ENCODE results near the gene COMMD6.
"Not testable (repeated sequence)": the region's sequence is repeated elsewhere in the genome, so short reads cannot be mapped to it uniquely, and the experiment has no call there.

Gene COMMD6

DNA sequence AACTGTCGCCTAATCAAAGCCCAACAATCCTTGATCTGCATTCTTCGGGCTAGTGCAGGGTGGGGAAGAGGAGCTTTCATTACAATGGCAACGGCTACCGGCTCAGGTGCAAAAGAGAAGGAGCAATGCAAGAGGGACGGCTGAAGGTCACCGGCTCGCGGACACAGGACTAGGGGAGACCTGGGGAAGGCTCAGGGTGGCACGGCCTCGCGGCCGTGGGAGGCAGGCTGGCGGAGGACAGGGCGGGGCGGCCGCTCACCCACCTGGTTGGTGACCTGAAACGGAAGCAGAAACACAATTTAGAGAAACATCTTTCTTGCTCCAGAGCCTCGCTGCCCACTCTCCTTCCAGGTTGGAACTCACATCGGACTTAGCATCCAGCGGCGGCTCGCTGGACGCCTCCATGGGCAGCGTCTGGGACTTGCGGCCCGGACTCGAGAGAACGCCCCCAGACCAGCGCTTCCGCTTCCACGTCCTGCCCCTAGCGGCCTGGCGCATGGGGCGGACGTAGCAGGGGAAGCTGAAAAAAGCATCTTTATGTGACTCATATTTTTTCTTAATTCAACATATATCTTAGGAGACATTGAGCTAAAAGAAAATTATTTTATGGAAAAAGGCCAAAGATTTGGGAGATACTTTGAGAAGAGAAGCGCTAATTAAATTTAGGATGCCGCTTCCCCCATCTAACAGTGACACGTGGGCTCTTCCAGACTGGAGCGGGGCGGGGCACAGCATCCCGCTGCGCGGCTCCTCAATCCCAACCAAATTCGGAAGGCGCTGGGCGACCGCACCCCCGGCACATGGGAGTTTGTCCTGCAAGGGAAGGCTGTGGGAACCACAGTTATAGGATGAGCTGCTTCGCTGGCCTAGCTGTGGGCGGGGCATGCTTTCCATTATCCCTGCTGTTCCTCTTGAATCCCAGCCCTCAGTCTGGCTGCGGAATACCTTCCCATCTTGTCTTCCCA is at the start of gene COMMD6:
COMMD6 (minus strand) TSS at position 441 of the 965 bp plus-strand sequence; CDS start at position 405, 36 bp downstream.
- DNase-seq, result peak; percentile 91

DNA sequence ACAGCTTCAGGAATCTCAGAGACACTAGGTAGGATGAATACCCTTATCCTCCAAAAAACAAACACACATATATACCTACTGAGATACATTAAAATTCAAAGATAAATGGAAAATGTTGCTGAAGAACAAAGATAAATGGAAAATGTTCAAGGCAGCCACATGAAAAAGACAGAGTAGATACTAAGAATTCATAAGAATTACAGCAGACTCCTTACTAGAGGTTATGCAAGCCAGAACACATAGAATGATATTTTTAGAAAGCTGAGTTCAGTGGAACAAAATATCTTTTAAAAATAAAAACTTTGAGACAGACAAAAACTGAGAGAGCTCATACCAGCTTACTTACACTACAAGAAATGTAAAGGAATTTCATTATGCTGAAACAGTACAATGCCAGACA is 47.5 kb upstream of the COMMD6 start:
- no peak for DNase-seq

DNA sequence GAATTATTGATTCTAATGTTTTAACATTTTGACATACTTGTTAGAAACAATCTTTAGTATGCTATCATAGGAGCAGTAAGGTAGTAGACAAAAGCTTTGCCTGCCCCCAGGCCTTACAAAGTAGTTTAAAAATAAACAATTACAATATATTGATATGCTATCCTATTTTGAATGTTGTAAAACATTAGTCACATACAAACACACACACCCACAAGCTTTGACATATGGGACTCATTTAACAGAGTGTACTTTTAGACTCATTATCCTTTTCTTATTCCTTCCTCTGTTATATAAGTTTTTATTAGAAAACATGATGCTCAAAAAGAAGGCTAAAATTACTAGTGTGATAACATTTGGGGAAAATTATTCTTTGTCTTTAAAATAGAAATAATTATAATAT is 45.5 kb upstream of the COMMD6 start:
- no peak for DNase-seq

DNA sequence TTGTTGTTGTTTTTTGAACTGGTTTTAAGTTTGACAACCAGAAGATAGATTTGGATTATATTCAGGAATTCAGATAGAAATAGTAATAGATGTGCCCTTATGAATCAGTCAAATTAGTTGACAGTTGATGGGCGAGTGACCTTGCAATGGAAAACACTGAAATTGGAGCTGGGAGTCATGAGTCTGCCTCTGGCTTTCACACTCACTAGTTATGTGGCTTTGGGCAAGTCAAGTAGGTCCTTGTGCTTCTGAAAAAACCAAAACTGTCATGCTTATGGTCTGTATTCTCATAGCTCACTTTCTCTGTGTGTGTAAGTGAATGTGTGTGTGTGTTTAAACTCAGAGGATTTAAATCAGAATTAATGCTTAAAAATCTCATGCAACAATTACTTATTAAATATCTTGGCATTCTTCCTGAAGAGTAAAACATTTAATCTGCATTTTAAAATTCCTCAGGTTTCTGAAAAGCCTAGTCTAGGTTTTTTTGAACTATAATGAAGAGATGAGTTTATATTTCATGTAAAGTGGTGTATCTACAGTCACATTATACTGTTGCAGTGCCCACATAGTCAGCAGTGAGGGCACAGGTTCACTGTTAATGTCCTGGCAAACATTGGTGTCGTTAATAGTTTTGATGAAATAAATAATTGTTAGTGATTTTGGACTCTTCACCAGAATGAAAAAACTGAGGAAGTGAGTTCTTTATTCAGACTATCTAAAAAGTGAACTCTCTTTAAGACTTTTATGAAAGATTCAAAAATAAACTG is 44.4 kb upstream of the COMMD6 start:
- no peak for DNase-seq

DNA sequence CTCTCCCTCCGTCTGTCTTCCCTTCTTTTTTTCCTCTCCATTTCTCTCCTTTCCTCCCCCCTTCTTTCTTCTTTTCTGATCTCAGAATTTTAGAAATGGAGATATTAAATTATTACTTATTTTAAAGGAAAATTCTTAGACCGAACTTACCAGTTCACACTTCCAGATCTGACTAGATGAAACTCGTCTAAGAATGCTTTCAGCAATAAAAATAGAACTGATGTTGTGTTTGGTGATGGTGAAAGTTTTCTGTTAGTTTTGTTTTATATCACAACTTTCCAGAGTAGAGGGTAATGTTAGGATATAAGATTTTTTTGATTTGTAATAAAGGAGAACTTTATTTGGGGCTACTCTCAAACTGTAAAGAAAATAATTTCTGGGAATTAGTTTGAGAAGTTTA is 41.9 kb upstream of the COMMD6 start:
- no peak for DNase-seq

DNA sequence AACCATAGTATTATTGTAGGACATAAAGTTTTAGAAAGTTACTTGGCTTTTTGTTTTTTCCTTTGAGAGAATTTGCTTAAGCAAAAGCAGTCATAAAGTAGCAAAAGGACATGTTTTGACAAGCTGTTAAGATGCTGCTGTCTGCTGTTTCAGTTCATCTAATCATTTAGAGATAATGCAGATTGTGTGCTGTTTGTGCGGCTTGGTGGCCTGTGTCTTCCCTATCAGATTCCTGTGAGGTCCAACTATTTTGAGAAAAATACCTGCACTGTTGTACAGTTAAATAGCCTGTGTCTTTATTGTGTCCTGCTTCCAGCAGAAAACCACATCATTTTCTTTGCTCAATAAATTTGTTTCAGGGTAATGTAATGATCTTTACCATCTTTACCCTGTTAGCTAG is 31.9 kb upstream of the COMMD6 start:
- DNase-seq, result no peak

DNA sequence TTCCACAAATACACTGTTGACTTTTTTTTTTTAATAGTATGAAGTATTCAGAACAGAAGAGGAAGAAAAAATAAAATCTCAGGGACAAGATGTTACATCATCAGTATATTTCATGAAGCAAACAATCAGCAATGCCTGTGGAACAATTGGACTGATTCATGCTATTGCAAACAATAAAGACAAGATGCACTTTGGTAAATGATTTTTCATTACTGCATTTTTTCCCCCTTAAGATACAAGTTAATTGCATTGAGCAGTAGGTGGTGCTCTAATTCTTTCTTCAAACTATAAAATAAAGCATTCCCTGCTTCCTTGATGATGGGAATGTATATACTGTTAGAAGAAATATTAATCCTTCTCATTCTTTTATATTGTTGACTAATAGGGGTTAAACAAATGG is 29.0 kb upstream of the COMMD6 start:
- DNase-seq, result no peak

DNA sequence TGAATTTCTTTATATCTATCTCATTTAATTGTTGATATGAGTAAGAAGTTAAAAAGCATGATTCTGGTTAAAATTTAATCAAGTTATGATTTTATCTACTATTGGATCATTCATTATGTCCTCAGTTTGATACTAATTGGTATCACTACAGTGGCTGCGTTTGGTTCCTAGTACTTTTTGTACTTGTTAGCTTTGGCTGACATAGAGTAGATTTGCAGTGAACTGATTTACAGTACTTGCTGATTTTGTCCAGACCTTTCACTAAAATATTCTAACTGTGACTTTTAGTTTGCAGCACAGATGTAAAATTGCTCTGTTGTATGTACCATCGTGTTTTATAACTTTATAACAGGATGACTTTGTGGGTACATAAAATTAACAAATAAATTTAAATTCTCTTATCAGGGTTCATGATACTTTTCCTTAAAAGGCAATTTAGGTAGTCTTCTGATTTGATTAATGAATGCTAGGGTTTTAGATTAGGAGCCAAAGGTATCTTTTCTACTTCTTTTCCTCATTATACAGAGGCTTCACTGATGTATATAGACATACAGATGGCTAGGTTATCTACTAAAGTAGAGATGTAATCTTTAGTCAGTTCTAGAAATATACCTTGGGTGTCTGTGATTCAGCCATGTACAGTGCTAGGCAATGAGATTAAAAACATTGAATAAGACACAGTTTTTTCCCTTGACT is 20.7 kb upstream of the COMMD6 start:
- no peak for DNase-seq

DNA sequence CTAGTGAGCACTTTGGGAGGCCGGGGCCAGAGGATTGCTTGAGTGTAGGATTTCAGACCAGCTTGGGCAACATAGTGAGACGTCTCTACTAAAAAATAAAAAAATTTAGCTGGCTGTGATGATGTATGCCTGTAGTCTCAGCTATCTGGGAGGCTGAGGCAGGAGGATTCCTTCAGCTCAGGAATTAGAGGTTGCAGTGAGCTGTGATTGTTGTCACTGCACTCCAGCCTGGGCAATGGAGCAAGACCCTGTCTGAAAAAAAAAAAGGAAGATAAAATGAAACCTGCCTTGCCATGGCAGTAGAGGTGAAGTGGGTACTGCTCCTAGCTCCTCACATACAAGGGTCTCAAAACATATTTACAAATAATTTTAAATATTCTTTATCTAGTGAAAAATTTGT is 19.3 kb upstream of the COMMD6 start:
- no peak for DNase-seq

DNA sequence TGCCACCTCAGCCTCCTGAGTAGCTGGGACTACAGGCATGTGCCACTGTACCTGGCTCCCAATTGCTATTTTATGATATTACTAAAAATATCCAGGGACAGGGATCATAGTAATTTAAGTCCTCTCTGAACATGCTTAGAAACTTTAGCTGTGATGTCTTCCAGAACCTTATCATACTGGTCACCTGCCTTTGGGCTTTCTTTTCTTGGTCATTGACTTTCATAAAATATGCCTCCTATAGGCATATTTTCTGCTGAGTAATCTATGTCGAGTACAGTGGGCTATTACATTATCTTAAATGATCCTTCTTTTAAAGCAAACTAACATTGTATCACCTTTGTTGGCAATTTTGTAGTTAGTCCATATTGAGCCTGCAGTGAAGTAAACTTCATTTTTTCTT is 18.2 kb upstream of the COMMD6 start:
- DNase-seq, result no peak

DNA sequence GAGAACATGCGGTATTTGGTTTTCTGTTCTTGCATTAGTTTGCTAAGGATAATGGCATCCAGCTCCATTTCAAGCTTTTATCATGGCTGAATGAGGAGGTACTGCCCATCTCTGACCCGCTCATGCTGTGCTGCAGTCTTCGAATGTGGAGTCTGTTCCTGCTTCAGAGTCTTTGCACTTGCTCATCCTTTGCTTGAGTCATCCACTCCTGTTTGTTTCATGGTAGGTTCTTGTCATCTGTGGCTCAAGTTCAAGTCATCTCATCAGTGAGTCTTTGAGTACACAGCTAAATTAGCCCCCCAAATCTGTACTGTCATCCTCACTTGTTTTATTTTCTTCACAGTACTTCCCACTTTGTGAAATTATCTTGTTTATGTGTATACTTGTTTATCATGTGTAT is 17.3 kb upstream of the COMMD6 start:
- DNase-seq, result no peak

DNA sequence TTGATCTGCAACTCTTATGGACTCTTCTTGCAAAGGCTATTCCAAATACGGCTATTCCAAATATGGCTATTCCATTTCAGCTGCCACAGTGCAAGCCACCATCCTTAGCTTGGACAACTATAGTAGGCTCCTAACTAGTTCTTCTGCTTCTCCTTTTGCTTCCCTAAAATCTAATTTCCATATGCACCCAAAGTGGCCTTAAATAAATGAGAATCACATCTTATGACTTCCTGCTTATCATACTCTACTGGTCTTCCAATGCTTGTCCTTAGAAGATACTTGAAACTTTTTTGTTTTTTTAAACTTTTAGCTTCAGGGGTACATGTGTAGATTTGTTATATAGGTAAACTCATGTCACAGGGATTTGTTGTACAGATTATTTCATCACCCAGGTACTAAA is 16.8 kb upstream of the COMMD6 start:
- DNase-seq, result no peak

DNA sequence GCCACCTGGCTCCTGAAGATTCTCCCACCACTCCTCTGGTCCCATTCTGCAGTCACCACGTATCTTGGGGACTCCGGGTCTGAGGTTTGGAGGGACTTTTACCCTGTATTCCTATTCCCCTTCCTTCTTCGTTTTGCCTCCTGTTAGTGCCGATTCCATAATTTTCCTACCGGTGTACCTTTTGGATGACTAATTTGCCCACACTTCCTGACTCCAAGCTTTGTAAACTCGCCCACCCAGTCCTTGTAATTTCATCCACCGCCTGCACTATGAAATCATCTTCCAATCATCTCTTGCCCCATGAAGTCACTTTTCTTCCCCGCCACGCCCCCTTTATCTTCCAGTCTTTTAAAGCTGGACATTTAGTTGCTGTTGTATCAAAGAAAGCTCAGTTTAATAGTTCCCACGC is 12.5 kb upstream of the COMMD6 start:
- DNase-seq, result peak; percentile 65

DNA sequence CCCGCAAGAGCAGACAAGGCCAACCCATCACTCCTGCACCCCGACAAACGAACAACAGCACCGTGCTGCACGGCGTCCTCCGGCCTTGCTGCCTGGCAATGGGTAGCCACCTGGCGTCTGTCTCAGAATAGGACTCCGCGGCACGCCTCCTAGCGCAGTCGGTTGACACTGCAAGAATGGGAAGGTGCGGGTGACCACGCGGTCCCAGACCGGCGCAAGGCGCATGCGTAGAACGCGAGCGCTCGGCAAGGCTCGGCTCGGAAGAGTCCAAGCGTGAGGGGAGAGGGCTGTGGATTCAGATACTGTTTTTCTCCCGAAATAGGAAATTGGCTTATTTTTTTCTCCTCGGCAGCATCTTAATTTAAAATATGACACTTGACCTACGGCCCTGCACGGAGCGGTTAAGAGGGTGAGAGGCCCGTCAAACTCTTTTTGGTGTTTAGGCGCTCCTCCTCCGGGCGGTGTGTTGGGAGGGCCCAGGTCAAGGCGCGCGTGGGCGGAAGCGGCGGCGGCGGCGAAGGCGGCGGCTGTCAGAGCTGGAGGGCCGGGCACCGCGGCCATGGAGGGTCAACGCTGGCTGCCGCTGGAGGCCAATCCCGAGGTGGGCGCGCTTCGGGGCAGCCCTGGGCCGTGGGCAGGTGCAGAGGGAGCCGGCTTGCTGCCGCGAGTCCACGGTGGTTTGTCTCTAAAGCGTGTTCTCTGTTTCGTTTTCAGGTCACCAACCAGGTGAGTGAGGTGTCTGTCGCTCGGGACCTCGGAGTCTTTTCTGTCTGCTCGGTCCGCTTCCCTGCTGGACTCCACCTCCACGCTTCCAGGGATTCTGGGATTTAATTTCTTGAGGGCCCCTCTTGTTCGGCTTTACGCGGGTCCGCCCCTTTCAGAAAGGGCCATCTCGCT is 11.9 kb upstream of the COMMD6 start, which contains the start of gene UCHL3:
UCHL3 (plus strand) TSS at position 530 of the 897 bp plus-strand sequence; CDS start at position 560, 30 bp downstream.
- peak; percentile 99 for DNase-seq

DNA sequence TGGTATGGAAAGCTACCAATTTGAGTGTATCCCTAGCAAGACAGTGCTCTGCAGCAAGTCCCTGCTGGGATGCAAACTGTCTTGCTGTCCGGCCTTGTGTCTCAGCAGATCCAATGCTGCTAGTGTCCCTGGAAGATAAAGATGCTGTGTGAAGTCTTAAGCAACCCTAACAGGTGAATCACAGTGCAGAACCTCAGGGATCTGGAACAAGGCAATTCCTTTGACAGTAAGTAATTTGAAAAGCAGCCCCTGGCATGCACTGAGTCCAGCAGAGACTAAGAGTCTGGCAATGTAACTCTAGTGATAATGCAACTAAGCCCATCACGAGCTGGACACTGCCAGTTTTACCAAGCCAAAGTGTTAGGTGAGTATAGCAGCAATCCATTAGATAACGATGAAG is 10.3 kb upstream of the COMMD6 start:
- DNase-seq, result no peak

DNA sequence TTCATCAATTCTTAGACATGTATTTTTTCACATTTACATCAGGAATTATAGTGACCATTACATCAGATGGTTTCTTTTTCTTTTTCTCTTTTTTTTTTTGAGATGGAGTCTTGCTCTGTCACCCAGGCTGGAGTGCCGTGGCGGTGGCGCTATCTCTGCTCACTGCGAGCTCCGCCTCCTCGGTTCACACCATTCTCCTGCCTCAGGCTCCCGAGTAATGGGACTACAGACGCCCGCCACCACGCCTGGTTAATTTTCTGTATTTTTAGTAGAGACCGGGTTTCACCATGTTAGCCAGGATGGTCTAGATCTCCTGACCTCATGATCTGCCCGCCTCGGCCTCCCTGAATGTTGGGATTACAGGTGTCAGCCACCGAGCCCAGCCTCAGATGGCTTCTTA is 7.7 kb upstream of the COMMD6 start:
- DNase-seq, result not testable (repeated sequence)

DNA sequence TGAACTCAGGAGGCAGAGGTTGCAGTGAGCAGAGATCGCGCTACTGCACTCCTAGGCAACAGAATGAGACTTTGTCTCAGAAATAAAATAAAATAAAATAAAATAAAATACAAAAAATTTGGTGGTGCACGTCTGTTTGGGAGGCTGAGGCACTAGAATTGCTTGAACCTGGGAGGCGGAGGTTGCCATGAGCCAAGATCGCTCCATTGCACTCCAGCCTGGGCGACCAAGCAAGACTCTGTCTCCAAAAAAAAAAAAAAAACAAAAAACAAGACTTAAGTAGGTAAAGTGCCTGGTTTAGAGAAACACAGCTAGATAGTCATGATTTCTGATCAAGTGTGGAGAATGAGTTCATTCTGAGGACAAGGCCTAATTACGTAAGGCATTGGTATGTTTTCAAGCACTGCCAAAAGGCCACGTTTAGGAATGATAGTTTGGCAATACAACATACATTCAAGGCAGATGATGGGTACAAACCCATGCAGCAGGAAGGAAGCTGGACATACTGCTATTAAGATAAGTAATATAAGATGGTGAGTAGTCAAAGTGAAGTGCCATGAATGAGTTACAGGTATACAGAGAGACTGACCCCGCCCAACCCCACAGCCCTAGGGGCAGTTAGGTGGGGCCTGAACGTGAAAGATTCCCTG is 7.2 kb upstream of the COMMD6 start:
- DNase-seq, result no peak

DNA sequence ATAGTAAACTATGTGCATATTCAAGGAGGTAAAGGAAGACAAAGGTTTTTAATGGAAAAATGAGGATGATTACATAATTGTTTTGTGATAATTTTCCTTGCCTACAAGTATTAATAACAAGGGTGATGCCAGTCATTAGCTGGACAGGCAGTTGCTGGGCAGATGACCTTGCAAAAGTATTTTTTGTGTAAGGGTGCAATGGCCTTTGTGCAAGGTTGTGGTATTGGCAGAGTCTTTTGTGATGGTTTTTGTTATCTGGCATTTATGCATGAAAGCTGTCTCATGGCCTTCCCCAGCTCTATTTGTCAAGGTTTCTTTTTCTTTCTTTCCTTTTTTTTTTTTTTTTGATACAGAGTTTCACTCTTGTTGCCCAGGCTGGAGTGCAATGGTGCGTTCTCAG is 4.3 kb upstream of the COMMD6 start:
- DNase-seq, result no peak

DNA sequence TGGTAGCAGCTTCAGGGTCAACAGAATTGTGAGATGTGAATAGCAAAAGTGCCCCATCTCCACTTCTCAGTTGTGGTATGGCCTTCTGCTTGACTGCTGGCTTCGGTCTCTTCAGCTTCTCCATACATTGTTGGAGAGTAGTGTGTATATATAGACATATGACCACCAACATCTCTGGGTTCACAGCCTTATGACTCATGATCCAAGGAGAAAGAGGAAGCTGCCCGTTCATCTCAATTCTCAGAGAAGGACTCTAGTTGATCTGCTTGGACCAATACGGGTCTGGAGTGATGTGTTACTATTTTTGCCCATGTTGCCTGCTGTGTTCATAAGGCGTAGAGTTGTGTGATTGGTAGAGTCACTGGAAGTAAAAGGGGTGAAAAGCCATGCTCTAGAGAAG is 3.6 kb upstream of the COMMD6 start:
- DNase-seq, result no peak

DNA sequence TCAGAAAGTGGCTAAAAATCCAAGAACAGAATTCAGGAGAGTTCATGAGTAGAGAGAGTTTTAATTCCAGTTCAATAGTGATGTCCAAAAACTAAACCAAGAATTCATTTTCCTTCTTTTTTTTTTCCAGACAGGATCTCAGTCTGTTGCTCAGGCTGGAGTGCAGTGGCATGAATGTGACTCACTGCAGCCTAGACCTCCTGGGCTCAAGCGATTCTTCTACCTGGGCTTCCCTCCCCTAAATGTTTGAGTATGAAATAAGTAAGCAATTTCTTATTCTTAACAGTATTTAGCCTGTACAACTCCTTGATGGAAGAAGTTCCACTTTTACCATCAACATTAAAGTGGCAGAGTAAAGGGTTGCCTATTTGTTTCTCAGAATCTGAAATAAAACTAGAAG is 3.8 kb downstream of the COMMD6 start:
- no peak for DNase-seq

DNA sequence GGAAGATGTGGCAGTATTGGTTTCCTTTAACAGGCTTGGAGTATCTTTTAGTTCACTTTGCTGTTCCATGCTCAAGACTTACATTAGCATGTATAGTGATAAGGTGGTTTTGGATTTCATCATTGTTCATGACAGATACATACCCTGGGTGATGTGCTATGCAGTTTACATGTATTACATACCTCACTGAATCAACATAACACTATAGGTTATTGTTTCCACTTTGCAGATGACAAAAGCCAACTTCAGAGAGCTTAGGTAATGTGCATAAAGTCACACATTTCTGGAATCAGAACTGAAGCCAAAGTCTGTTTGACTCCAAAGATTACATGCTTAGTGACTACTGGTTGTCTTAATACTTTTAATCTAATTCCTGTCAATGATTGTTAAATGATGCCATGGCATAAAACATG is 7.1 kb downstream of the COMMD6 start:
- DNase-seq, result no peak

DNA sequence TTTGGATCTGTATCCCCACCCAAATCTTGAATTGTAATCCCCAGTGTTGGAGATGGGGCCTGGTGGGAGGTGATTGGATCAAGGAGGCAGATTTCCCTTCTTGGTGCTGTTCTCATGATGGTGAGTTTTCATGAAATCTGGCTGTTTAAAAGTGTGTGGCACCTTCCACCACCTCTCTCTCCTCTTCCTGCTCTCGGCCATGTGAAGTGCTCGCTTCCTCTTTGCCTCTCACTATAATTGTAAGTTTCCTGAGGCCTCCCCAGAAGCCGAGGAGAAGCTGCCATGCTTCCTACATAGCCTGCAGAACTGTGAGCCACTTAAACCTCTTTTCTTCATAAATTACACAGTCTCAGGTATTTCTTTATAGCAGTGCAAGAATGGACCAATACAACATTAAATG is 15.7 kb downstream of the COMMD6 start:
- no peak for DNase-seq

All from activated effector memory CD4-positive, alpha-beta T cell treated with anti-CD3 and anti-CD28 coated beads, Interleukin-2, amount 50 U/mL, for 16 hours (primary cell).